HG03175 (cell line): Measurements from ENCODE around the gene MCC.

Experiments used
- ATAC-seq: cut with Tn5 transposase; IDR thresholded peaks from one replicate; pipeline ENCODE4 v1.9.1; 2021; ENCODE audit warnings: mild to moderate bottlenecking, moderate library complexity; ENCODE audit not compliant: unreplicated experiment

Gene MCC

DNA sequence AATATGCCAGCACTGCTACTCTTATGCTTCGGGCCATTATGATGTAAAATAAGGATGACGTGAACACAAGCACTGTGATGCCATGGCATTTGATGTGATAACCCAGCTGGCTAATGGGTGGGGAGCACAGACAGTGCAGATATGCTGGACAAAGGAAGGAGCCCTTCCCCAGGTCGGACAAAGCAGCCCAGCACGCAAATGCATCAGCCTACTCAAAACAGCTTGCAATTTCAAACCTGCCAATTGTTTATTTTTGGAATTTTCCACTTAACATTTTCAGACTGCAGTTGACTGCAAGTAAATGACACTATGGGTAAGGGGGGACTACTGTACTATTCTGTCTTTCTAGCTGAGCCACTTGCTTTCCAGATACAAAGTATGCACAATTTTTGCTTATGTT, 330.4 kb downstream of the MCC start:
- ATAC-seq, result no peak

DNA sequence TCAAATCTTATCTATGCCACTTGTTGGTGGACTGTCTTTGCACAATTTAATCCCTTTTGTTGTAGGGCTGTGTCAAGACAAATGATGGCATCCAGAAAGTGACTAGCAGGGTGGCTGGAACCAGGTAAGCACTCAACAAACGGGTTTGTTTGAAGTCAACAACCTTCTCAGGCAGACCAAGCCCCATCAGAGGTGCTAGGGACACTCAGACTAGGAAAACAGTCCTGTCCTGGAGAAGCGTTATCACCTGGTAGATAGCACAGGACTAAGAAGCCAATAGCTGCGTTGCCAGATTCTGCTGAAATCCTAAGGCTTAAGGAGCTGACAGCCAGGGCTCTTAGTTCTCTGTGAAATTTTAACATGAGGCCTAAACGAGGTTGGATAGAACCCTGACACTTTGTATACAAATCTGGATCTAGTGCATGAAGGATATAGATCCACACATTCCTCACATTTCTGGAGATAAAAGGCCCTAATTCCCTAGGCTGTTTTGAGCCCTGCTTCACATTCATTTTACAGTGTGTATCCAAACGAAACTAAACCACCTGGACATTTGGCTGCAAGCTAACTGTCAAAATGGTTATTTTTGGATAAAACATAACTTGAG, 331.9 kb downstream of the MCC start:
- no peak for ATAC-seq

- ATAC-seq, result no peak
These were observed 334.6 kb downstream of the MCC start for GRCh38 chr5:113153512-113154097.

- no peak for ATAC-seq
These were observed 335.9 kb downstream of the MCC start for GRCh38 chr5:113152380-113152740.

GRCh38 chr5:113151641-113152379, 336.4 kb downstream of the MCC start:
- no peak for ATAC-seq

DNA sequence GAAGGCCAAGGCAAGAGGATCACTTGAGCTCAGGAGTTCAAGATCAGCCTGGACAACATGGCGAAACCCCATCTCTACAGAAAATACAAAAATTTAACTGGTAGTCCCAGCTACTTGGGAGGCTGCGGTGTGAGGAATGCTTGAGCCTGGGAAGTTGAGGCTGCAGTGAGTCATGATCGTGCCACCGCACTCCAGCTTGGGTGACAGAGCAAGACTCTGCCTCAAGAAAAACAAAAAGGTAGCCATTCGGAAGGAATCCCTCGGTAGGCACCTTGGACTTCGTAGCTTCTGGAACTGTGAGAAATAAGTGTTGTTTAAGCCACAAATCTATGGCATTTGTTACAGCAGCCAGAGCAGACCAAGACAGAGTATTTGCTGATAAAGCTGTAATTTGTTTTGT, 337.4 kb downstream of the MCC start:
- ATAC-seq, result no peak

GRCh38 chr5:113150221-113150620, 338.0 kb downstream of the MCC start:
- ATAC-seq, result no peak

DNA sequence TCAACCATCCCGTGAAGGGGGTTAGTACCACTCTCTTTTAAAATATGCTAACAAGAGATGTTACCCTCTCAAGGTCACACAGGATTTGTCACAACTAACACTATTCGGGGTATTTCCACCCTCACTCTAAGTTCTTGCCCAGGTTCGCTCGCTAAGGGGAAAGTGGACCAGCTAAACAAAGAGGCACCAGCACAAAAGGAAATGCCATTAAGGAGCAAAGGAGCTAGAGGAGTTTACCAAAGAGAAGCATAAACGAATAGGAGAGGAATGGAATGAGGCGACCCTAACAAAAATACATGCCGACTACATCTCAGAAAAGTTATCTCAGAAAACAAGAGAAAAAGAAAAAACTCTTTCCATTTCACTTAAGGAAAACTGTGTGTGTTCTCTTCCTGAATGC, 340.7 kb downstream of the MCC start:
- ATAC-seq, result no peak

DNA sequence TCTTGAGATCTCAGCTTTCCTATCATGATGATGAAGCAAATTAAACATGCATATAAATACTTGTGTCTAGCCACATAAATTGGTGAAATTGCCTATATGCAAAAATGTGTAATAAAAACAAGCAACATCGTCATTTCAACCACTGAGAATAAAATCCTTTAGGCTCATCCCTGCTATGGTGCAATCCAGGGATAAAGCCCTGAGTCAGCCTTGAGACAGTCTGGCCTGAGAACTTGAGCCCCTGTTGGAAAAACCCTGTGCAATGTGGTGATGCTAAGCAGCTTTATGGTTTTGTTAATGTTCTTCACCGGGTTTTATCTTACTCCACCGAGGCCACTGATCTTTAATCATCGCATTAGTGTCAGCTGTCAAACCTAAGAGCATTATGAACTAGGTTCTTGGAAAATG, 341.1 kb downstream of the MCC start:
- ATAC-seq, result no peak

DNA sequence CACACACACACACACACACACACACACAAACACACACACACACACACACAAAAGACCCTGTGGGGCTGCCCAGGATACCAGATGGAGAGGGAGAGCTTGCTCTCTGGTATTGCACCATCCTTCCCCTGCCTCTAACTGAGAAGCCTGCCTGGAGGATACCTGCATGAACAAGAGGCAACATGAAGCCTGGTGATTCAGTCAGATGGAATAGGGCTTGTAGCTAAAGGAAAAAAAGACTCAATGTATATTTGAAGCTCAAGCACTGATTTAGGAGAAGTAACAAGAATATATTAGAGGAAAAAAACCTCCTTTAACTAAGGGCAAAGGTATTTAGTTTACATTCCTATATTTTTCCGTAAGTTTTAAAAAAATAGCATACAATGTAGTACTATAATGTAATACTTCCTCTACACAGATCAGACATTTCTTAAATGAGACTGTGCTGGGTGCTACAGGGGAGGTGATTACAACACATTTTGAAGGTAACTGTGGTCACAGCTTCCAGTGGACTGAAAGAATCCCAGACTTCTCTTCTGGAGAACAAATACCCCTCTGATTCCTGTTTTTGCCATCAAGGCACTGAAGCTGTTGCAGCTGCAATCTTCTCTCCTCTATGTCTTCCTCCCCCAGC, 342.4 kb downstream of the MCC start:
- ATAC-seq, result no peak

DNA sequence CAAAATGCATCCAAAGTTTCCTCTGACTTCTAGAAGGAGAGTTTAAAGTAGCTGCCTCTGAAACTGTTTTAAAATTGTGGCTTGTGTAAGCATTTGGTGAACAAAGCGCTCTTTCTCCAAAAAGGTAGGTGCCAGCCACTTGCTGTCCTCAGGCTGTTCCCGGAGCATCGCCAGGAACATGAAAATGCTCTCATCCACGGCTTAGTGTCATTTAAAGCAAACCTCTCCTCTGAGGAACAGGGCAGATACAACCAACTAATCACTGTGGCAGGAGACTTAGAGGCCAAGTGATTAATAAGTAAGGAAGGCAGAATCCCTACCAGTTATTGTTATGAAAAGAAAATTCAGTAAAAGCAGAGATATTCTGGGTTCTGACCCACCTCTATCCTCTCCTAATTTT, 346.1 kb downstream of the MCC start:
- no peak for ATAC-seq

DNA sequence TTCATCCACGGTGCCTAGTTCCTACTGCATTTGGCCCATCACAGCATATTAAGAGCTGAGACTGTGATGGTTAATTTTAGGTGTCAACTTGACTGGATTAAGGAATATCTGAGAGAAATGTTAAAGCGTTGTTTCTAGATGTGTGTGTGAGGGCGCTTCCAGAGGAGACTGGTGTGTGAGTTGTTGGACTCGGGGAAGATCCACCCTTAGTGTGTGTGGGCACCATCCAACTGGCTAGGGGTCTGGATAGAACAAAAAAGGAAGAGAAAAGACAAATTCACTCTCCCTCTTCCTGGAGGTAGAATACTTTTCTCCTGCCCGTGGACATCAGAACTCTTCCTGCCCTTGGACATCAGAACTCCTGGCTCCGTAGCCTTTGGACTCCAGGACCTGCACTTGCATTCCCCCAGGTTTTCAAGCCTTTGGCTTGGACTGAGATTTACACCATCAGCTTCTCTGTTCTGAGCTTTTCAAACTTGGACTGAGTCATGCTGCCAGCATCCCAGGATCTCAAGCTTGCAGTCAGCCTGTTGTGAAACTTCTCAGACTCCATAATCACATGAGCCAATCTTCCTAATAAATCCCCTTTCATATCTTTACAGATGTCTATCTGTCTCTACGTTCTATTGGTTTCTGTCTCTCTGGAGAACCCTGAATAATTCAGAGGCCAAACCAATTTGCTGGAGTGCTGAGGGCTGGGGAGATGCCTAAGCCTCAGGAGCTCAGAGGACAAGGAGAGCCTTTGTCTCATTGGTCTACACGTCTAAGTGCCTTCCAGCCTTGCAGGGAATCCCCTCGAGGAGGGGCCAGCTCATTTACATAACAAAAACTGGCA, 347.2 kb downstream of the MCC start:
- no peak for ATAC-seq

DNA sequence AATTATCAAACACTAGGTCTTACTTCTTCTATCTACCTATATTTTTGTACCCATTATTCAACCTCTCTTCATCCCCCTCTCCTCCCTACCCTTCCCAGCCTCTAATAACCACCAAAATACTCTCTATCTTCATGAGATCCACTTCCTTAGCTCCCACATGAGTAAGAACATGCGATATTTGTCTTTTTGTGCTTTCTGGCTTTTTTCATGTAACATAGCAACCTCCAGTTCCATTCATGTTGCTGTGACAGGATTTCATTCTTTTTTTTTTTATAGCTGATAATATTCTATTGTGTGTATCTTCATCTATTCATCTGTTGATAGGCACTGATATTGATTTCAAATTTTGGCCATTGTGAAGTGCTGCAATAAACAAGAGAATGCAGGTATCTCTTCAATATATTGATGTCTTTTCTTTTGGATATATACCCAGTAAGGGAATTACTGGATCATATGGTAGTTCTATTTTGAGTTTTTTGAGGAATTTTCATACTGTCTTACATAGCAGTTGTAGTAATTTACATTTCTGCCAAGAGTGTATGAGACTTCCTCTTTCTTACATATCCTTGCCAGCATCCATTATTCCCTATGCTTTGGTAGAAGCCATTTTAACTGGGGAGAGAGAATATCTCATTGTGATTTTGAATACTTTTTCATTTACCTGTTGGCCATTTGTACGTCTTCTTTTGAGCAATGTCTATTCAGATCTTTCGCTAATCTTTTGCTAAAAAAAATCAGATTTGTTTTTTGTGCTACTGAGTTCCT, 354.9 kb downstream of the MCC start:
- no peak for ATAC-seq

DNA sequence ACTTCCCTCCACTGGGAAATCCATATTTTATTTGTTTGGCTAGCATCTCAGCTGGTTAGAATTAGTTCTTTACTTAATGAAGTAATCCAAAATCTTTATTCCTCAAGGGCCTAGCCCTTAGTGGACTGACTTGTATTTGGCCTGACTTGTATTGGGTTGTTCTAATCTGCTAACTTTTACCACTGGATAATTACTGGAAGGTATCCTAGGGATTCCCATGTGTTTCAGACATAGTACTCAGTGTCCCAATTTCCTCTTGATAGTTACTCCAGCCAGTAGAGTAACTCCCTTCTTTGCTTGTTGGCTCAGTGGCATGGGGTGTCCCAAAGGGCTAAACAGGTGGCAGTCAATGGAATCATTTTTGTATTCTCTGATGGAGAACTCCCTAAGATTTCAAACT, 355.7 kb downstream of the MCC start:
- ATAC-seq, result no peak

- ATAC-seq, result no peak
These were observed 359.5 kb downstream of the MCC start for GRCh38 chr5:113128641-113129330.

GRCh38 chr5:113128082-113128481, 360.2 kb downstream of the MCC start:
- ATAC-seq, result no peak

GRCh38 chr5:113127021-113127420, 361.2 kb downstream of the MCC start:
- no peak for ATAC-seq

DNA sequence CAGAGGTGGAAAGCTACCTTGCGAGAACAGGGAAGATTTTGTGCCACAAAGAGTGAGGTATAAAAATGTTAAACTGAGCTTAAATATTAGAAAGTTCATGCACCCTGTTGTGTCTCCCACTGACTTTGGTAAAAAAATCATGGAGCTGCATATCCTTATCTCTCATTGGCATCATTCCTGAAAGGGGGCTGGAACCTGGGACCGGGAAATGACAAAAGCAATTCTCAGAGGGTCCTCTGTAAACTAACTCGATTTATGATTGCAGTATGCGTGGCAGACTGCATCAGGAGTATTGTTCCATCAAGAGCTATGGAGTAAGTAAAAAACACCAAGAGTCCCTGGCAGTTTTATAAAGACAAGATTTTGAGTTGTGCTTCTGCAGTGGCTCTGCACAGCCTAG, 362.9 kb downstream of the MCC start:
- no peak for ATAC-seq

- ATAC-seq, result no peak
These were observed 363.3 kb downstream of the MCC start for GRCh38 chr5:113124914-113125313.

DNA sequence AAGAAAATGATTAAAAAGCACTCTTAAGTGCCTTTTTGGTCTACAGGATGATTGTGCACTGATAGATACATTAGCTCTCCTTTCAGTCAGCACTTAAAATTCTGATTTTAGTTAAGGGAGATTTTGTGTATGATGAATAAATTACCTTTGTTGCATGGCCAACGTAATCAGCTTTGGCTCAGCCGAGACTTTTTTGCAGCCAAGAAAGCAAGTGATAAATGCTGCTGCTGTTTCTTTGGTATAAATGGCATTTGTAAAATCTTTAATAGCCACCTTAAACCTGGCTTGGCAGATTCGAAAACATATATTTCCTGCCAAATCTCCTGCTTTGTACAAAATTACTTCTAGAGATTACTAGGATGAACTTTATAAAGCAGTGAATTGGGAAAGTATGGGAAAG, 364.0 kb downstream of the MCC start:
- no peak for ATAC-seq
